Gastroesophageal sphincter (tissue), 4 donors: ENCODE data around the gene DDT. TPM values are rescaled to one million over a fixed set of nuclear protein-coding genes. Genes with fewer than 3 reads are reported as not detected.
"Not testable (repeated sequence)": the region's sequence is repeated elsewhere in the genome, so short reads cannot be mapped to it uniquely, and the experiment has no call there.

Experiments used
- ATAC-seq: fragments of 150-250 bp; one replicate; pipeline ENCODE4 v1.9.1; 2016; ENCODE audit warnings: mild to moderate bottlenecking, moderate library complexity
- H3K27ac ChIP-seq, 4 donors: fragments of 200-600 bp; sonication (generic) in 3 of 4; 1 replicate in 3 of 4; 2 replicates in 1 of 4; pipeline ENCODE4 v1.5.1; 2016 to 2019
- H3K27me3 ChIP-seq: fragments of 200-600 bp; sonication (generic); one replicate; pipeline ENCODE4 v1.5.1; 2019
- H3K36me3 ChIP-seq, 2 donors: fragments of 200-600 bp; sonication (generic); one replicate each; pipeline ENCODE4 v1.5.1; 2019; ENCODE audit warnings: control low read depth in 1 of 2
- H3K4me1 ChIP-seq, 3 donors: fragments of 200-600 bp; sonication (generic); 1 replicate in 2 of 3; 2 replicates in 1 of 3; pipeline ENCODE4 v1.5.1; 2016 to 2019; ENCODE audit warnings: control low read depth in 2 of 3
- H3K4me3 ChIP-seq, 2 donors: fragments of 200-600 bp; sonication (generic); one replicate each; pipeline ENCODE4 v1.5.1; 2019; ENCODE audit warnings: mild to moderate bottlenecking in 1 of 2, moderate library complexity in 1 of 2
- H3K9me3 ChIP-seq, 3 donors: fragments of 200-600 bp; sonication (generic); one replicate each; pipeline ENCODE4 v1.5.1; 2017 to 2019; ENCODE audit warnings: control low read depth in 2 of 3
- EP300 ChIP-seq: sonication (generic); formaldehyde crosslinking; IDR thresholded peaks from one replicate; pipeline ENCODE4 v1.6.1; 2017; ENCODE audit warnings: antibody characterized with exemption, mild to moderate bottlenecking
- POLR2A ChIP-seq, 2 donors: fragments of 450-650 bp; IDR thresholded peaks; one replicate each; pipeline ENCODE4 v1.6.1; 2017; ENCODE audit warnings: antibody characterized with exemption in 2 of 2, mild to moderate bottlenecking in 2 of 2, moderate library complexity in 1 of 2
- POLR2AphosphoS5 ChIP-seq: sonication (generic); formaldehyde crosslinking; IDR thresholded peaks from one replicate; pipeline ENCODE4 v1.6.1; 2017; ENCODE audit warnings: antibody characterized with exemption
- WGBS, 2 donors: methylation state at CpG; one replicate each; pipeline ENCODE4 v1.1.5; 2018; ENCODE audit warnings: low coverage in 1 of 2; 5-methylcytosine and 5-hydroxymethylcytosine counted together
- total RNA-seq, 4 donors: library from RNA; depleted of rRNA; stranded (reverse); fragments of >200 nt; gene quantifications; one replicate each; pipeline ENCODE4 v1.1.0, GENCODE V29; 2016
- TF ChIP-seq, protein P1 (sequence below), 4 experiments: fragments of 200-600 bp in 2 of 4; fragments of 450-650 bp in 2 of 4; sonication (generic) in 1 of 4; IDR thresholded peaks; one replicate each; pipeline ENCODE4 v1.5.1; 2017 to 2019; ENCODE audit warnings: antibody characterized with exemption in 4 of 4, mild to moderate bottlenecking in 2 of 4, moderate library complexity in 2 of 4

DDT gene
- total RNA-seq, result 100 to 1,000 TPM; 100 to 136 (median 123) TPM

DNA sequence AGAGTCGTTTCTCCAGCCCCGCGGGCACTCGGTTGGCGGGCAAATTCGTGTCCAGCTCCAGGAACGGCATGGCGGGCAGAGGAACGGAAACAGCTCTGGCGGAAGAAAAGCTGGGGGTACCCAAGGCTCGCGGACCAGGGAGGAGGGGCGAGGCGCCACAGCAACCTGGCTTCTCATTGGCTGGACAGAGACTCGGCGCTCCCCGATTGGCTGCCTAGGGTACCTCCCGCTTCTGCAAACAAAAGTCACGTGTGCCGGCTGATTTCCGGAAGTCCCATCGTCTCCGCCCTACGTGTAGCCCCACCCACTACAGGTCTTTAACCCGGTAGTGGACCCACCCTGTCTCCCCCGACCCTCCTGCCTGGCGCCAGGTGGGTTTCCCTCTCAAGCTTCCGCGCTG is at the start of gene DDT:
TSS of gene DDT (minus strand) at position 97 of the 400 bp plus-strand sequence. CDS start at position 70, 27 bp downstream.
- Histone ChIP-seq H3K4me1 (peaks cover 0 to 20% (median 0%) of the 10 kb centered on the region in 3 donors), H3K36me3 (peaks cover 0 to 26% of the 10 kb centered on the region in 2 donors)
- H3K27me3 ChIP-seq, H3K4me3 ChIP-seq, H3K9me3 ChIP-seq, H3K27ac ChIP-seq: not testable (repeated sequence)
- ATAC-seq, result peak; percentile 99
- no CpG with 5 or more reads among the region's 29 CpGs for WGBS, 2 donors

DNA sequence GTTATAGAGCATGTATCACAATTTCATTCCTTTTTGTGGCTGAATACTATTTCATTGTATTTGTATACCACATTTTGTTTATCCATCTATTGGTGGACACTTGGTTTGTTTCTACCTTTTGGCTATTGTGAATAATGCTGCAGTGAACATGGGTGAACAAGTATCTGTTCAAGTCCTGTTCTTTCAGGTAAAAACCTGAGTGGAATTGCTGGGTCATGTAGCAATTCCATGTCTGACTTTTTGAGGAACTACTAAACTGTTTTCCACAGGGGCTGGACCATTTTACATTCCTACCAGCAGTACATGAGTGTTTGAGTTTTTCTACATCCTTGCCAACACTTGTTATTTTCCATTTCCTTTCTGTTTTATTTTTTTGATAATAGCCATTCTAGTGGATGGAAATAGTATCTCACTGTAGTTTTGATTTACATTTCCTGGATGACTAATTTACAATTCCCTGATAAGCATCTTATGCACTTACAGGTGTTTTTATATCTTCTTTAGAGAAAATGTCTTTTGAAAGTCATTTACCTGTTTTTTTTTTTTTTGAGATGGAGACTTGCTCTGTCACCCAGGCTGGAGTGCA is 49.1 kb upstream of the DDT start:
- Histone ChIP-seq H3K4me1 (peaks cover 0 to 6% (median 2%) of the 10 kb centered on the region in 3 donors), H3K27ac (no peak overlapping the region), H3K9me3 (peaks cover 0 to 7% (median 3%) of the 10 kb centered on the region in 3 donors), H3K4me3 (no peak overlapping the region), H3K36me3 (peaks cover 0 to 7% of the 10 kb centered on the region in 2 donors), H3K27me3 (no peaks in the 10 kb centered on the region)
- no peak for ATAC-seq
- TF ChIP-seq EP300, result no peak
- TF ChIP-seq POLR2A (IDR thresholded peaks at IDR 0.05), result no peak

DNA sequence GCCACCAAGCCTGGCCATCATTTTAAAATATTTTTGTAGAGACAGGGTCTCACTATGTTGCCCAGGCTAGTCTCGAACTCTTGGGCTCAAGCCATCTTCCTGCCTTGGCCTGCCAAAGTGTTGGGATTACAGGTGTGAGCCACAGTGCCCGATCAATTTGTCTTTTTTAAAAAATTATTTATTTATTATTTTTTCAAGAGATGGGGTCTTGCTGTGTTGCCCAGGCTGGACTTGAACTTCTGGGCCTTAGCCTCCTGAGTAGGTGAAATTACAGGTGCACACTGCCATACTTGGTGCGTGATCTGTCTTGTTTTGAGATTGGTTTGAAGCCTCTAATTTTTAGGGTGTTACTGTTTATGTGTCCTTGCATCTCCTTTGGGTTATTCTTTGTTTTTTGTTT is 47.1 kb upstream of the DDT start:
- no peaks in the 10 kb centered on the region for H3K4me1 ChIP-seq
- ATAC-seq, result no peak
- no peak for TF ChIP-seq EP300
- TF ChIP-seq POLR2A (IDR thresholded peaks at IDR 0.05), result no peak
- TF ChIP-seq, protein P1, sequence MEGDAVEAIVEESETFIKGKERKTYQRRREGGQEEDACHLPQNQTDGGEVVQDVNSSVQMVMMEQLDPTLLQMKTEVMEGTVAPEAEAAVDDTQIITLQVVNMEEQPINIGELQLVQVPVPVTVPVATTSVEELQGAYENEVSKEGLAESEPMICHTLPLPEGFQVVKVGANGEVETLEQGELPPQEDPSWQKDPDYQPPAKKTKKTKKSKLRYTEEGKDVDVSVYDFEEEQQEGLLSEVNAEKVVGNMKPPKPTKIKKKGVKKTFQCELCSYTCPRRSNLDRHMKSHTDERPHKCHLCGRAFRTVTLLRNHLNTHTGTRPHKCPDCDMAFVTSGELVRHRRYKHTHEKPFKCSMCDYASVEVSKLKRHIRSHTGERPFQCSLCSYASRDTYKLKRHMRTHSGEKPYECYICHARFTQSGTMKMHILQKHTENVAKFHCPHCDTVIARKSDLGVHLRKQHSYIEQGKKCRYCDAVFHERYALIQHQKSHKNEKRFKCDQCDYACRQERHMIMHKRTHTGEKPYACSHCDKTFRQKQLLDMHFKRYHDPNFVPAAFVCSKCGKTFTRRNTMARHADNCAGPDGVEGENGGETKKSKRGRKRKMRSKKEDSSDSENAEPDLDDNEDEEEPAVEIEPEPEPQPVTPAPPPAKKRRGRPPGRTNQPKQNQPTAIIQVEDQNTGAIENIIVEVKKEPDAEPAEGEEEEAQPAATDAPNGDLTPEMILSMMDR (IDR thresholded peaks at IDR 0.05), result no peak
- TF ChIP-seq POLR2AphosphoS5, result no peak
- H3K27ac ChIP-seq, result no peak overlapping the region
- H3K9me3 ChIP-seq, result peaks cover 0 to 7% (median 3%) of the 10 kb centered on the region in 3 donors
- H3K27me3 ChIP-seq, result no peaks in the 10 kb centered on the region
- peaks cover 0 to 12% of the 10 kb centered on the region in 2 donors for H3K36me3 ChIP-seq
- 96 to 100% methylated on average over 1 to 3 of the region's 3 CpGs for WGBS, 2 donors
- H3K4me3 ChIP-seq, result no peak overlapping the region

DNA sequence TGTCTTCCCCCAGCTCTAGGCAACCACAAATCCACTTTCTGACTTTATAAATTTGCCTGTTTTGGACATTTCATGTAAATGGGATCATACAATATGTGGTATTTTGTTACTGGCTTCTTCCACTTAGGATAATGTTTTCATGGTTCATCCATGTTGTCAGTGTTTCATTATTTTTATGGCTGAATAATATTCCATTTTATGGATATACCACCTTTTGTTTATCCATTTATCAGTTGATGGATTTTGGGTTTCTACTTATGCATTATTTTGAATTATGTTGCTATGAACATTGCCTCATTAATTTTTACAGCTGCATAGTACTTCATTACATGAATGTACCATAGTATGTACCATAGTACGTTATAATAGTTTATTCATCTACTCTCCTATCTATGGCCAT is 41.9 kb upstream of the DDT start:
- Histone ChIP-seq H3K9me3 (no peaks in the 10 kb centered on the region), H3K36me3 (peaks cover 0 to 5% of the 10 kb centered on the region in 2 donors), H3K4me3 (no peak overlapping the region), H3K27ac (no peak overlapping the region), H3K4me1 (peaks cover 0 to 24% (median 7%) of the 10 kb centered on the region in 3 donors), H3K27me3 (no peaks in the 10 kb centered on the region)
- 93 to 100% methylated on average over 1 of the region's 1 CpG for WGBS, 2 donors
- no peak for TF ChIP-seq POLR2A (IDR thresholded peaks at IDR 0.05)
- no peak for TF ChIP-seq EP300
- no peak for TF ChIP-seq POLR2AphosphoS5
- TF ChIP-seq, protein P1 (IDR thresholded peaks at IDR 0.05), result no peak
- ATAC-seq, result no peak

DNA sequence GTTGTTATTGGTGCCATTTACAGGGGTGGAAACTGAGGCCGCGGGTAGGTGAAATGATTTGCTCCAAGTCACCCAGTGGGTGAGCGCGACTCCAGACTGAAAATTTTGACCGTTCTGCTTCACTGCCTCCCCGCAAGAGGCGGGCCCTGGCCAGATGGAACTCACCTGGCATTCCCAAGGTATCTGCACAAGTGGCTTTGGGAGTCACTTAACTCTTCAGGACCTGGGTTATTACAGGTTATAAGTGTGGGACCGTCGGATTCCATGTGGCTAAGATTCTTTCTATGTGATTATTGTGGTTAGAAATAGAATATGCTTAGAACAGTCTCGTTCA is 37.5 kb upstream of the DDT start:
- no peaks in the 10 kb centered on the region for H3K36me3 ChIP-seq
- TF ChIP-seq EP300, result no peak
- no peak for TF ChIP-seq POLR2AphosphoS5
- TF ChIP-seq, protein P1 (IDR thresholded peaks at IDR 0.05), result no peak
- TF ChIP-seq POLR2A (IDR thresholded peaks at IDR 0.05), result no peak
- H3K4me1 ChIP-seq, result peaks cover 0 to 24% (median 7%) of the 10 kb centered on the region in 3 donors
- no peaks in the 10 kb centered on the region for H3K27me3 ChIP-seq
- no peaks in the 10 kb centered on the region for H3K9me3 ChIP-seq
- no peak for ATAC-seq
- H3K27ac ChIP-seq, result peak overlapping the region; percentile 2 to 86 (median 84)
- WGBS, 2 donors, result 0 to 4% methylated on average over 3 to 8 of the region's 10 CpGs
- peak overlapping the region; percentile 49 to 92 for H3K4me3 ChIP-seq

DNA sequence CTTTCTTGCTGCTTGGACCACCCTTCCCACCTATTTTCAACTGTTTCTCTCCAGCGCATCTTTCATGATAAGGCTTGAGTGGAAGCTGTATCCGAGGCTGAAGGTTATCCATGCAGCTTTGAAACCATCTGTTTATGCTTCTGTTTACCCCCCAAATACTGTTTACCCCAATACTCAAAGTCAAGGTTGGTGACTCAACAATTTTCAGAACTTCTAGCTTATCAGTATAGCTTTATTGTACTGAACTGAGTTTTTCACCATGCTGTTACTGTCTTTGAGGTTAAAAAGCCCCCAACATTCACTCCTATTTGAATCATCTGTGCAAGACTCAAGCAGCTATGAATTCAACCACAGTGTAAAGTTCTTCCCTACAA is 35.8 kb upstream of the DDT start:
- no peak for ATAC-seq
- H3K27me3 ChIP-seq, result no peaks in the 10 kb centered on the region
- H3K4me3 ChIP-seq, result no peak overlapping the region
- H3K9me3 ChIP-seq, result no peaks in the 10 kb centered on the region
- 95 to 100% methylated on average over 2 of the region's 2 CpGs for WGBS, 2 donors
- H3K4me1 ChIP-seq, result peaks cover 0 to 36% (median 7%) of the 10 kb centered on the region in 3 donors
- TF ChIP-seq POLR2AphosphoS5, result no peak
- H3K36me3 ChIP-seq, result no peaks in the 10 kb centered on the region
- no peak overlapping the region for H3K27ac ChIP-seq
